Left lobe of liver (tissue), 2 donors: ENCODE data around the gene PTBP1. TPM values are rescaled to one million over a fixed set of nuclear protein-coding genes. Genes with fewer than 3 reads are reported as not detected.

Experiments
- ATAC-seq: fragments of 200-7000 bp; cut with Tn5 transposase; one replicate; pipeline ENCODE4 v1.9.1; 2020; ENCODE audit warnings: mild to moderate bottlenecking, moderate library complexity
- DNase-seq: peaks from one replicate; pipeline ENCODE4 v3.0.0-alpha.2; 2020; ENCODE audit warnings: low spot score
- total RNA-seq: library from RNA; stranded (reverse); gene quantifications from one replicate; pipeline ENCODE4 v1.2.1, GENCODE V29; 2021
- donor health status: DM: no; HTN: no; CAD: no; lungs with moderate emphysema.
- donor health status: DM: no; HTN: yes; CAD: no.

Gene PTBP1
- total RNA-seq, 1 donor from 2014 or later = 115 TPM

DNA sequence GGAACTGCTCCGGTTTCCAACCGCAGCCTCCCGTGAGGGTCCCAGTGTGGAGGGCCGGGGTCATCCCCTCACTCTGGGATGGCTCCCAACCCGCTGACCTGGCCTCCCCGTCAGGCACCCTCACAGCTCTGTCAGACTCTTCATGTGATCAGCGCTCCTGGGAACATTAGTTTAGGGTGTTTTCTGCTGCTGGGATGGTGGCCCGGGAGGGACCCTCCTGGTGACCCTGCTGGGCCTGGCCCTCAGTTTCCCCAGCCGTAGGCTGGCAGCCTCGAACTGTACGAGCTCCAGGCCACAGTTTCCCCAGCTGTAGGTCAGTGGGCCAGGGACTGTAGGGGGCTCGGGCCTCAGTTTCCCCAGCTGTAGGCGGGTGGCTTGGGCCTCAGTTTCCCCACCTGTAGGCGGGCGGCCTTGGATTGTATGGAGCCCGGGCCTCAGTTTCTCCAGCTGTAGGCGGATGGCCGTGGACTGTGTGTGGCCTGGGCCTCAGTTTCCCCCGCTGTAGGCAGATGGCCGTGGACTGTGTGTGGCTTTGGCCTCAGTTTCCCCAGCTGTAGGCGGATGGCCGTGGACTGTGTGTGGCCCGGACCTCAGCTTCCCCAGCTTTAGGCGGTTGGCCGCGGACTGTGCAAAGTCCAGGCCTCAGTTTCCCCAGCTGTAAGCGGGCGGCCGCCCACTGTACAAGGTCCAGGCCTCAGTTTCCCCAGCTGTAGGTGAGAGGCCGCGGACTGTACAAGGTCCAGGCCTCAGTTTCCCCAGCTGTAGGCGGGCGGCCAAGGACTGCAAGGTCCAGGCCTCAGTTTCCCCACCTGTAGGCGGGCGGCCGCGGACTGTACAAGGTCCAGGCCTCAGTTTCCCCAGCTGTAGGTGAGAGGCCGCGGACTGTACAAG lies 1.3 kb upstream of the PTBP1 start:
- DNase-seq = no peak
- no peak for ATAC-seq

DNA sequence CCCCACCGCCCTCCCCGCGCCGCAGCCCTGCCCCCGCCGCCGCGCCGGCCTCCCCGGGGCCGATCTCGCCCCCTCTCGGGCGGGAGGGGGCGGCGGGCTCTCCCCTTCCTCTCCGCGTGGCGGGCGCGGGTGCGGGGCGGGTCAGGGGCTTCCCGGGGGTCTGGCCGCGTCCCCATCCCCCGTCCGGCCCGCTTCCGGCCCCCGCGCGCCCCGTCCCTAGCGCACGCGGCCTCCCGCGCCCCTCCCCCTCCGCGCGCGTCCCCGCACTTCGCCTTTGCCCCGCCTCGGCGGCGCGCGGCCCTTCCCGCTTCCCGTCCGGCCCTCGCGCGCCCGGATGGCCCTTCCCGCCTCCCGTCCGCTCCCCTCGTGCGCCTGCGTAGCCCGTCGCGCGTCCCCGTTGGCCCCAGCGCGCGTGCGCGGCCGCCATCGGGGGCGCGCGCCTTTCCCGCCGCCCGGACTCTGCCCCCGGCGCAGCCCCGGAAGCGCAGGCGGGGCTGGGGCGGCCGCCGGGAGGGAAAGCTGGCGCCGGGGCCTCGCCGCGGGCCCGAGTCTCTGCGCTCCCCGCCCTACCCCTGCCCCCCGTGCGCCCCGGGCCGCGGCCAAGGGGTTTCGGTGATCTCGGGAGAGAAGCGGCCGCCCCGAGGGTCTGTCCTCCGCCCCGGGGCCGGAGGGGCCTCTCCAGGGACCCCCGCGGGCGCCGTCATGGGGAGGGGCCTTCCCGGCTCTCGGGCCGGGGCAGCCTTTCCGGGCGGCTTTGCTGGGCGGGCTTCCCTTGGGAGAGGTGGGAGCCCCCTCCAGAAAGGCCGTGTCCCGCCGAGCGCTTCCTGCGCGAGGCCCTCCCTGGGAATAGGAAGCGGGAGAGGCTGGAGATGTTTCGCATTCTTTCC lies 519 bp downstream of the PTBP1 start:
- peak; percentile 95 for DNase-seq
- ATAC-seq = peak; percentile 54

DNA sequence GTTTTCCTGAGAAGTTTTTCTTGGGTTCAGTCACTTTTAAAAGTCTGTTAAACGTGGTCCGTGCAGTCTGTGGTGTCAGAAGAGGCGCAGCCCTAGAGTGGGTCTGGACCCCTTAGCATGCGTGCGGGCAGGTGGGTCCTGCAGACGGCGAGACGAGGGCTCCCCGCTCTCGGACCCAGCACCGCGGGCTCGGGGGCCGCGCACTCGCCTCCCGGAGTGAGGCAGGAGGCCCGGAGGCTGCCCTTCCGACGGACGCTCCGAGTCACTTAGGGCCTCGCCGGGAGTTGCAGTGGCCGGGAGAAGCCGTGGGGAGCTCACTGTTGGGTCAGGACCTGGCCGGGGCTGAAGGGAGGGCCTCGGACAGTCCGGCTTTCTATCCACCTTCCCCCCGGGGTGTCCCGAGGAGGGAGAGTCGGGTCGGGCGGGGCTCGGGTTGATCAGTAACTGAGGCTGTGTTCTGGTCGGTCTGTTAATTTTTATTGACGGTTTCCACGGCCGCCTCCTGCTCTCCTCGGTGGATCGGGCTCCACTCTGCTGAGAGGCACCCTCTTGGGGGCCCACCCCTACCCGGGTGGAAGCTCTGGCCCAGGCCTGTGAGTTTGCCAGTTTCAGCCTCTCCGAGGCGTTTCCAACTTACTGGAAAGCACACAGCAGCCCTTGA lies 1.3 kb downstream of the PTBP1 start:
- peak; percentile 51 for ATAC-seq
- peak; percentile 85 for DNase-seq

DNA sequence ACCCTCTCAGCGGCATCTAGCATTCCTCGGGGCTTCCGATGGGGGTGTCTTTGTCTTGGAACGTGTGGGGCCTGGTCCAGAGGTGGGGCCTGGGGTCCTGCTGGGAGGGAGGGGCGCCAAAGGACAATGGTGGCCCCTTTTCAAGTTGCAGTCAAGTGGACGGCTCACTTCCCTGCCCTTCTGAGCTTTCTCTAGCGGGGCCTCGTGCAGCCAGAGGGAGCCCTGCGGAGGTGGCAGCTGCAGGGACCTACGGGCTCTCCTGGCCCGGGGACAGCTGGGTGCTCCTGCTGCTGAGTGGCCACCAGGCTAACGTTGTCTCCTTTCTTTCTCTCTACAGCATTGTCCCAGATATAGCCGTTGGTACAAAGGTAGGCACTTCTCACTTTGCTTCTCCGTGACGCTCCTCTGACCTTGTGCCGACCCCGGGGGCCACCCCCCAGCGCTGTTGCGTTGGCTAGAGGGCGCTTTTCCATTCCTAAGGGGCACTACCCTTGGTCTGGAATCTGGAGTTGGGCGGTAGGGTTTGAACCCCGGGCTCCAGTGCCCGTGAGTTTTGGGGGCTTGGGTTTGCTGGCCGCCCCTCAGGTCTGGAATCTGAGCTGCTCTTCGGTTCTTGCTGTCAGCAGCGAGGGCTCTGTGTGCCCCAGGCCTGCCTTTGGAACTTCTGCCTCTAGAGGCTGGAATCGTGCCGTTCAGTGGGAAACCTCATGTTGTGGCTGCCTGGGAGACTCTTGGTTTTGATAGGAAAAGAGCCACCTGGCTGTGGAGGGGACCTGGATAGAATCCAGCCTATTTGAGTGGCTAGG lies 2.0 kb downstream of the PTBP1 start:
- DNase-seq (no peak), ATAC-seq (no peak)

DNA sequence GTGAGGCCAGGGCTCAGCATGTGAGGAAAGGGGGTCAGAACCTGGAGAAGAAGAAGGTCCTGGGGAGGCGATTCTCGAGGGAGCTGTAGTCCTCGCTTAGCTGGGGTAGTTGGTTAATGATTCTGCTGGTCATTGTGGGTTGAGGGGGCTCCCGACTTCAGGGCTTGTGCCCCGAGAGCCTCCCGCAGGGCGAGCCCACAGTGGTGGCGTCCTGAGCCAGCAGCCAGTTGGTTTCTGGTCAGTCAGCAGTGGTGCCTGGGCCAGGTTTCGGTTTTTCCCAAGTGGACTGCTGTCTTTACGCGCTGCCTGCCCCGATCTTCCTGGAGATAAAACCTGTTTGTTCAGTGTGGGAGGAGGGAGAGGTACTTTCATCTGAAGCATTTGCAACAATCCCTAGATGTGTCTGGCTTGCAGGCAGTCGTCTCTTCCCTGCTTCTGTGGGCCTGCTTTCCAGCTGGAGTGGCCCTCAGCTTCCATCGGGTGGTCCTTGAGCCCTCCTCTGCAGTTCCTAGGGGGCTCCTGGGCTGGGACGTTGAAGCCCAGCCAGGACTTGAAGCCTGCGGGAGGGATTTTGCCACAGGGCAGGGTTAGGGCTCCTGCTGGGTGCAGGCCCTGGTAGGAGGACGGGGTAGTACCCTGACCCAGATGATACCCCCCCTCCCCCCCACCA lies 3.2 kb downstream of the PTBP1 start:
- peak; percentile 79 for DNase-seq
- ATAC-seq = peak; percentile 21

DNA sequence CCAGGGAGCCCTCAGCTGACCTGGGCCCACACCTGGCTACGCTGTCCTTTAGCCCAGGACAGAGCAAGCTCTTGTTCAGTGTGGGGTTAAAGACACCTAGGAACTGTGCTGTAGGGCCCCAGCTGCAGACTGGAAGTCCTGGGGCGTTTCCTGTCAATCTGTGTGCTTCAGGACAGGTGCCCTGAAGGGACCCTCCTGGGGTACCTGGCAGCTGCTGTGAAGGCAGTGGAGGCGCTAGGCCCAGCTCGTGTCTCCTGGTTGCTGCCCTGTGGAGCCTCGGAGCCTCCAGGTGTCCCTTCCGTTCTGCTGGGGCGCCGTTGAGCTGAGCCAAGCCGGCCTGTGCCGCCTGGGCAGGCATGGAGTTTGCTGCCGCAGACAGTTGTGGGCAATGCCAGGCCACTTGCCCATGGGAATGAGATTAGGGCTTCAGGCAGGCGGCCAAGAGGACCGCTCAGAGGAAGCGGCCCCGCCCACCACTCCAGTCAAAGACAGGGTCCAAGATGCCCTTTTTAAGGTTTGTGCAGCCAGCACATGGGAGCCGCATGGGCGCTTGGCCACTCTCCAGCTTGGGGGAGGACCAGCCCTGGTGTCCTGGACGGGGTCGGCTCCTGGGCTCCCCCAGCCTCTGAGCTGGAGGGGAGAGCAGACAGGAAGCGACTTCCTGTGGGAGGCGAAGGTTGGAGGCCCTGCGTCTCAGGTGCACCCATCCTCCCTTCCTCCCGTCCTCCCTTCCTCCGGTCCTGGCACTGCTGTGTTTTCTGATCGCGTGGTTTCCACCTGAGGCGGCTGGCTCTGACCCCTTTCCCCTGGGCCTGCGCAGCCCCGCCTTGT lies 4.0 kb downstream of the PTBP1 start:
- no peak for ATAC-seq
- DNase-seq = peak; percentile 74

DNA sequence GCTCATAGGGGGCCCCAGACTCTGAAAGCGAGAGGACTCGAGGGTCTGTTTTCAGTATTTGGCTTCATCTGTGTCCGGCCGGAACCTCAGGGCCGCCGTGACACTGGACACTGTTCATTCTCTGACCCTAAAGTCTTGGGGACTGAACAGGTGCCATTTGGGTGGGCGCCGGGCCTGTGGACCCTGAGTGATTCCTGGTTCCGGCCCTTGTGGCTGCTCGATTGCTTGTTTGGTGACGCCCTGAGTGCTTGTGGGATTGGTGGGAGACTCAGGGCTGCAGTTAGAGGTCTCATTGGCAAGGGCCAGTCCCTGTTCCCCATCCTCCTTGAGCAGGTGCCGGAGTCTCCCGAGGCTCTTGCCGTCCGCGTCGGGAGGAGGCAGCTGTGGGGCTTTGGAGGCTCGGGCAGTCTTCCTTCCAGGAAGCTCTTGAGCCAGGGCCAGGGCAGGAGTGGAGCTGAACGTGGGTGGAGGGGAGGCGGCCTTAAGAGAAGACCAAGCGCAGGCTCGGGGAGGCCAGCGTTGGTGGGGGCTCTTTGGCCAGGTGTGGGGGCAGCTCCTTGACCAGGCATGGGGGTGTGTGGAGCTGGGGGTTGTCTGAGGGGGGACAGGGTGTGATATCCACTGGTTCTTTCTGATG lies 4.7 kb downstream of the PTBP1 start:
- DNase-seq (no peak), ATAC-seq (no peak)

DNA sequence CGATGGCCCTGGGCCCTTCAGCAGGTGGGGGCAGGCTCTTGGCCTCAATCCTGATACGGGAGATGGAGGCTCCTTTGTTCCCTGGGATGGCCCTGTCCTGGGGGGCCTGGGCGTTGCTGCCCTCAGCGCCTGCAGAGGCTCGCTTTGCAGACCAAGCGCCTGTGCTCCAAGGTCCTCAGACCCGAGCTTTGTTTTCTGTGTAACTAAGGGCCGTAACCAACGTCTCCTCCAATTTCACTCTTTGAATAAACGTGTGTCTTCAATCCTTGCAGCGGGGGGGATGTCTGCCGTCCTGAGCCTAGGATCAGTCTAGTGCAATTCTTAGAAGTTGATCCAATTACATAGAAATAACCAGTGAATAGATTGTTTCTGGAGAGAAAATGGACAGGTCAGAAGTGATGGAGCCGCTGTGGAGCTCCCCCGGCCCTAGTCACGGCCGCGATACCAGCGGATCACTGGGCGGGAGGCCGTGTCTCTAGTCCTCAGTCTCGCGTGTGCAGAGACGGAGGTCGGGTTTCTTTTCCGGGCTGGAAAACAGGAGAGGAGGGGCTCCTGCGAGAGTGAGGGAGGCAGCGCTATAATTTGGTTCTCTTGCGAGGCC lies 5.3 kb downstream of the PTBP1 start:
- ATAC-seq = no peak
- DNase-seq = no peak

DNA sequence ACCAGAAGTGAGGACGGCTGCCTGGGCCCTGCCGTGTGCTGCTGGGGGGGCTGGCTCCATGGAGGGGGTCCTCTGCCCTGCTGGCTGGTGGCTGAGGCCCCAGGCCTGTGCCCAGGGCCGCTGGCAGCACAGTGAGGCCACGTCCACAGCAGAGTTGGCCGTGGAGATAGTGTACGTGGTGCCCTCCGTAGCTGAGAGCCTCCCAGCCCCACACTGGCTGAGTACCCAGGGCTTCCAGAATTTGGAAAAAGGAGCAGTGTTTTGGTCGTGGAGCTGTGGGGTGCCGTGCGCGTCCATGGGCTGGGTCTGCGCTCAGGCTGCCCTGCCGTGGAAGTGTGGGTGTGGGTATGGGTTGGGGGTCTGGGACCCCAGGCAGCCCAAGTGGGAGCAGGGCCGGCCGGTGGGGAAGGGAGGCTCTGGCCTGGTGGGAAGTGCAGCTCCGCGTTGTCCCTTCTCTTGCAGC lies 5.9 kb downstream of the PTBP1 start:
- ATAC-seq (no peak), DNase-seq (no peak)

DNA sequence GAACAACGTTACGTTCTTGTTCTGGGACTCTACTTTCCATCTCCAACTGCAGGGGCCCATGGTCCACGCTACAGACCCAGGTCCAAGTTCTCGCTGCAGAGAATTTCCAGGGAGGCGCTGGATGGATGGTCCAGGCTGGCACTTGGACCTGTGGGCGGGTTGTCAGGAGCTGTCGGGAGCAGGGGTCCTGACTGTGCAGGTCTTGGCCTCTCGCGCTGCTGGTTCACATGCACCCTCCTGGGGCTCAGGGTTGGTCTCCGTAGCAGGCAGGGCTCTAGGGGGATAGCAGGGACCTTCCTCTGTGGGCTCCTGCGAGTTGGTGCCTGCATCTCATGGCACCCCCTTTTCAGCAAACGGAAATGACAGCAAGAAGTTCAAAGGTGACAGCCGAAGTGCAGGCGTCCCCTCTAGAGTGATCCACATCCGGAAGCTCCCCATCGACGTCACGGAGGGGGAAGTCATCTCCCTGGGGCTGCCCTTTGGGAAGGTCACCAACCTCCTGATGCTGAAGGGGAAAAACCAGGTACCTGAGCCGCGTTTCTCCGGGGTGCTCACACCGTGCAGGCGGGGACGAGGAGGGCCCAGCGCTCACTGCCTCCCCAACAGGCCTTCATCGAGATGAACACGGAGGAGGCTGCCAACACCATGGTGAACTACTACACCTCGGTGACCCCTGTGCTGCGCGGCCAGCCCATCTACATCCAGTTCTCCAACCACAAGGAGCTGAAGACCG lies 6.6 kb downstream of the PTBP1 start:
- ATAC-seq (no peak), DNase-seq (no peak)

DNA sequence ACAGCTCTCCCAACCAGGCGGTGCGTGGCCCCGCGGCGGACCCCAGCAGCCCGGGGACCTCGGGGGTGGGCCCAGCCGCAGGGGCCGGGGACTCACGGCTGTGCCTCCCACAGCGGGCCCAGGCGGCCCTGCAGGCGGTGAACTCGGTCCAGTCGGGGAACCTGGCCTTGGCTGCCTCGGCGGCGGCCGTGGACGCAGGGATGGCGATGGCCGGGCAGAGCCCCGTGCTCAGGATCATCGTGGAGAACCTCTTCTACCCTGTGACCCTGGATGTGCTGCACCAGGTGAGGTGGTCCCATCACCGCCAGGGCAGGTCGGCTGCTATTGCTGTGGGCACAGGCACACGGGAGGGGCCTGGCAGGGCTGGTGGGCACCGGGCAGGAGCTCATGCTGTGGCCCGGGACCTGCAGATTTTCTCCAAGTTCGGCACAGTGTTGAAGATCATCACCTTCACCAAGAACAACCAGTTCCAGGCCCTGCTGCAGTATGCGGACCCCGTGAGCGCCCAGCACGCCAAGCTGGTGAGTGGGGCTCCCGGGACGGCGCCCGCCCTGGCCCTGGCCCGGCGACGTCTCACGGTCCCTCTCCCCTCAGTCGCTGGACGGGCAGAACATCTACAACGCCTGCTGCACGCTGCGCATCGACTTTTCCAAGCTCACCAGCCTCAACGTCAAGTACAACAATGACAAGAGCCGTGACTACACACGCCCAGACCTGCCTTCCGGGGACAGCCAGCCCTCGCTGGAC lies 7.3 kb downstream of the PTBP1 start:
- ATAC-seq (no peak), DNase-seq (no peak)

DNA sequence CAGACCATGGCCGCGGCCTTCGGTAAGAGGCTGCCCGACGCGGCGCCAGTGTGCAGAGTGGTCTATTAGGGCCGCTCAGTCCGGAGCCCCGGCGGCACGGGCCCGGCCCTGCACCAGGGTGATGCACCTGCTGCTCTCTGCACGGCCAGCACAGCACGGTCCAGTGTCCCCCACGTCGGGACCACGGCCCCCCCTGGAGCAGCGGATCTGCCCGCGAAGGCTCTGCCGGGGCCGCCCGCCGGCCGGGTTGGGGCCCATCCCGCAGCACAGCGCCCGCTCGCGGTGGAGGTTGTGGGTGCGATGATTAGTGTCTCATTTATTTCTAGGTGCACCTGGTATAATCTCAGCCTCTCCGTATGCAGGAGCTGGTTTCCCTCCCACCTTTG lies 7.9 kb downstream of the PTBP1 start:
- no peak for ATAC-seq
- no peak for DNase-seq

DNA sequence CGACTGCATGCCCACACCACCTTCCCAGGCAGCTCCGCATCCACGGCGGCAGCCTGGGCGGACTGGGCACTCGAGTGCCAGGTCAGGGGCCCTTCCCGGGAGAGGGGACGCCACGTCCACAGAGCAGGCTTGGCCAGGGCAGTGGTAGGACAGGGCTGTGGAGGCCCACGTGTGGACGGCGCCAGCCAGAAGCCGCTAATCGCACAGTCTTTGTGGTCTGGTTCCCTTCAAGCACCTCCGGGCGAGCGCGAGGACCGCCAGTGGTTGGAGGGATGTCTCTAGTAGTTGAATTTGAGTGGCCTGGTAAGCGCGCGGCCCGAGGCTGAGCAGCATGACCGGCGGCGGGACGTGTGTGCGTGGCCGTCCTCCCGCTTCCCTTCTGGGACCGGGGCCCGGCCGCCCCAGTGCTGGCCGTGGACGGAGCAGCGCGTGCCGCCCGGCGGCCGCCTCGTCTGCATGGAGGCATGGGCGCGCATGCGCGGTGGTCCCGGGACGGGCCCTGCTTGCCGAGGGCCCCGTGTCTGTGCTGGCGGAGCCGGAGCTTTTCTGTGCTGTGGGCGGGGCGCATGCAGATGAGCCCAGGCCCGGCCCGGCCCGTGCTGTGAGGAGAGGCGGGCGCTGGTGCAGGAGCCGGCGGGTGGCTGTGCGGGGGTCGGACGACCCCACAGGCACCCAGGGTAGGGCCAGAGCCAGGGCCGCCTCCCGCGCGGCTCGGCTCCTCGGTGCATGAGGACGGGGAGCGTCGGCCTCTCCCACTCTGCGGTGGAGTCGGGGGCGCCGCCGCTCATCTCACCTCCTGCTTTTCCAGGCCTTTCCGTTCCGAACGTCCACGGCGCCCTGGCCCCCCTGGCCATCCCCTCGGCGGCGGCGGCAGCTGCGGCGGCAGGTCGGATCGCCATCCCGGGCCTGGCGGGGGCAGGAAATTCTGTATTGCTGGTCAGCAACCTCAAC lies 8.6 kb downstream of the PTBP1 start:
- no peak for DNase-seq

DNA sequence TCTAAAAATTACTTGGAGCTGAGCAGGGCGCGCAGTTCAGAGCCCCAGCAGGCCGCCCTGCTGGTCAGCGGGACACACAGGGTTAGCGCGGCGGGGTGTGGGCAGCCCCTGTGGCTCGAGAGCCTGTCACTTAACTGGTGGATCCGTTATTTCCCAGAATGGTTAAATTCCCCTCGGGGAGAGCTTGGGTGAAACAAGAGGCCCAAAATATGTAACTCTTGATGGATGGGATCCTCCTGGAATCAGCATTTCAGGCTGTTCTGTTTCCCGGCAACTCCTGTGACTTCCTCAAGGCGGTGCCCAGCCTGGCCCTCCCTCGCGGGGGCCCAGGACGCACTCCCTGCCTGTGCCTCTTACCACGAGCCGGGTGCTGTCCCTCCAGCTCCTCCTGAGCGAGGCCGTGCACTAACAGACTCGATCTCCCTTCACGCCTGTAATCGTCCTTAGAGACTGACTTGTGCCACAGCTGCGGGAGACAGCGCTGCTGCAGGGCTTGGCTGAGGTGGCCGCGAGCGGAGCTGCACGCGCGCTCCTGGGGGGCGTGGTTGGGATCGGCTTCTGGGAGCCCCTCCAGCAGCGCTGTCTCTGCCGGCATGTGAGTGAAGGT lies 9.7 kb downstream of the PTBP1 start:
- no peak for ATAC-seq
- DNase-seq = no peak

More for the DNA sequence above, 8.6 kb downstream of the PTBP1 start:
- ATAC-seq = no peak
